Measurements from ENCODE around the gene PAX8. TPM values are rescaled to one million over a fixed set of nuclear protein-coding genes. Genes with fewer than 3 reads are reported as not detected.
"Not testable (repeated sequence)": the region's sequence is repeated elsewhere in the genome, so short reads cannot be mapped to it uniquely, and the experiment has no call there.

Gene PAX8
- total RNA-seq (under 1 TPM in 3 of 4 donors, not detected in 1; 0.41 to 0.71 (median 0.55) TPM), polyA plus RNA-seq (10 to 100 TPM in 1 of 3 donors, 1 to 10 TPM in 2; 1.1 to 10.8 (median 2.5) TPM)

GRCh38 chr2:113278742-113279139 lies at the start of gene PAX8:
Gene PAX8 (minus strand): TSS chr2:113278921. CDS start chr2:113278394, 527 bp downstream.
- Histone ChIP-seq H3K36me3 (no peaks in the 10 kb centered on the region), H3K27me3 (peaks cover 23 to 51% (median 49%) of the 10 kb centered on the region in 3 donors), H3K27ac (no peak within 1 kb of the TSS), H3K9me3 (no peaks in the 10 kb centered on the region), H3K4me3 (no peak within 1 kb of the TSS), H3K4me1 (peaks cover 0 to 35% (median 30%) of the 10 kb centered on the region in 4 donors)
- no peak for DNase-seq
- TF ChIP-seq POLR2AphosphoS5 (IDR thresholded peaks at IDR 0.05) (no peak), EP300 (IDR thresholded peaks at IDR 0.05) (no peak), POLR2A (IDR thresholded peaks at IDR 0.05) (no peak), CTCF (IDR thresholded peaks at IDR 0.05) (no peak)
- intact Hi-C loops (cut with DNase I): no loop called here
- WGBS, 2 donors: 81 to 91% methylated on average over 18 of the region's 18 CpGs

GRCh38 chr2:113328043-113328442 lies 49.3 kb upstream of the PAX8 start:
- no peak for DNase-seq
- Histone ChIP-seq H3K27ac (peak overlapping the region in 1 of 4 donors; percentile 68), H3K27me3 (no peaks in the 10 kb centered on the region), H3K4me3 (no peak overlapping the region), H3K4me1 (peaks cover 0 to 23% (median 15%) of the 10 kb centered on the region in 4 donors), H3K36me3 (no peaks in the 10 kb centered on the region), H3K9me3 (no peaks in the 10 kb centered on the region)
- 20 to 72% methylated on average over 3 of the region's 3 CpGs for WGBS, 2 donors
- intact Hi-C loops (cut with DNase I): loop anchor here (10.0 kb wide), 1 partner anchor 73 kb away; no protein-coding TSS in a partner anchor
- TF ChIP-seq EP300 (IDR thresholded peaks at IDR 0.05): no peak
- TF ChIP-seq POLR2A (IDR thresholded peaks at IDR 0.05): no peak
- no peak for TF ChIP-seq POLR2AphosphoS5 (IDR thresholded peaks at IDR 0.05)
- no peak for TF ChIP-seq CTCF (IDR thresholded peaks at IDR 0.05)

DNA sequence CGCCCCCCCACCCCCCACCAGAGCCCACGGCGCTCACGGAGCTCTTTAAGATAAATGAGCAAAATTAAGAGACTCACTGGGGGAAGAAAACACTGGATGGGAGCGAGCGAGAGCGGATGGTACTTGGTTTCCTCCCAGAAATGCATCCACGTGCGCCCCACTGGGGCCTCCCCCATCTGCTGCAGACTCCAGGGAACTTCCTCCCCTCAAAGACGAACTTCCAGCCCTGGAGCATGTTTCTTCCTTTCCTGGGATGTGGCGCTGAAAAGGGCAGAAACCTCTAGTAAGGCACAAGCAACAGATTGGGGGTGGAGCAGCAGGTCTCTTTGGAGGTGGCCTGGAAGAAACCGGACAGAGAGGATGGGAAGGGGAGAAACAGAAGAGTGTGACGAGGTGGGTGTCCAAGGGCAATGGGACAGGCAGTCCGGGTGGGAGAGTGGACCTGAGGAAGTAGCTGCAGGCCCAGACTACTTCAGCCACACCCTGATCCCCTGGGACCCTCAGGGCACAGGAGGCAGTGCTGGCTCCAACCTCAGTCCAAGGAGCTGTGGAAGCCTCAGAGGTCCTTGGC lies 46.5 kb upstream of the PAX8 start:
- not testable (repeated sequence) for DNase-seq
- peak overlapping the region in 3 of 4 donors; percentile 24 to 78 (median 28) for H3K27ac ChIP-seq

DNA sequence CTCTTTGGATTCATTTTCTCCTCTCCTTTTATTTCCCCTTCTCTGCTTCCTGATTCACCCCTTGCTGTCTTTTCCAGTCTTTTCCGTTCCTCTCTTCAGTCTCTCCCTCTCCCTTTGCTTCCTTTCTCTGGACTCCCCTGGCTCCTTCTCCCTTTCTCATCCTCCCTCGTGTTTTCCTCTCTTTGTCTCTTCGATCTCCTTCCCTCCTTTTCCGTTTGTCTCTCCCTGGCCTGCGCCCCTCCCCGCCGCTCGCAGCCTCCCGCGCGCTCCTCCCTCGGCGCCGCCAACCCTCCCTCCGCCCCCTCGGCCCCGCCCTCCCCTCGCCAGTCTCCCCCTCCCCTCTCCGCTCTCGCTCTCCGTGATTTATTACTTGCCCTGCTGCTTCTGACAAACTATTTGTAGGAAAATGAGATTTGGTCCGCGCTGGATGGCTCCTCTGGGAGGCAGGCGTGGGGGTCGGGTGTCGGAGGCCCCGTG lies 46.0 kb upstream of the PAX8 start:
- intact Hi-C loops (cut with DNase I): loop anchor here (10.0 kb wide), 1 partner anchor 70 kb away; no protein-coding TSS in a partner anchor
- Histone ChIP-seq H3K9me3 (no peaks in the 10 kb centered on the region), H3K36me3 (no peaks in the 10 kb centered on the region), H3K4me3 (peak overlapping the region; percentile 10 to 46 (median 40)), H3K4me1 (peaks cover 0 to 23% (median 15%) of the 10 kb centered on the region in 4 donors), H3K27me3 (no peaks in the 10 kb centered on the region), H3K27ac (peak overlapping the region in 3 of 4 donors; percentile 24 to 78 (median 28))
- no peak for DNase-seq
- TF ChIP-seq EP300 (IDR thresholded peaks at IDR 0.05) (no peak), CTCF (IDR thresholded peaks at IDR 0.05) (no peak), POLR2A (IDR thresholded peaks at IDR 0.05) (no peak), POLR2AphosphoS5 (IDR thresholded peaks at IDR 0.05) (no peak)
- WGBS, 2 donors: 0 to 1% methylated on average over 27 of the region's 27 CpGs

More for the DNA sequence above, 46.5 kb upstream of the PAX8 start:
- peaks cover 0 to 23% (median 15%) of the 10 kb centered on the region in 4 donors for H3K4me1 ChIP-seq
- H3K4me3 ChIP-seq: peak overlapping the region; percentile 10 to 46 (median 40)
- H3K9me3 ChIP-seq, H3K27me3 ChIP-seq, H3K36me3 ChIP-seq: not testable (repeated sequence)
- 3 to 14% methylated on average over 14 of the region's 14 CpGs for WGBS, 2 donors
- intact Hi-C loops (cut with DNase I): loop anchor here (10.0 kb wide), 1 partner anchor 70 kb away; no protein-coding TSS in a partner anchor

- H3K36me3 ChIP-seq, DNase-seq, H3K27me3 ChIP-seq, H3K27ac ChIP-seq, H3K9me3 ChIP-seq, H3K4me3 ChIP-seq: not testable (repeated sequence)
- intact Hi-C loops (cut with DNase I): loop anchor here (10.0 kb wide), 1 partner anchor 68 kb away; no protein-coding TSS in a partner anchor
- WGBS, 2 donors: 84% methylated on average over 5 of the region's 5 CpGs
- peaks cover 0 to 16% (median 12%) of the 10 kb centered on the region in 4 donors for H3K4me1 ChIP-seq
Observed at GRCh38 chr2:113323129-113323528, 44.4 kb upstream of the PAX8 start.

DNA sequence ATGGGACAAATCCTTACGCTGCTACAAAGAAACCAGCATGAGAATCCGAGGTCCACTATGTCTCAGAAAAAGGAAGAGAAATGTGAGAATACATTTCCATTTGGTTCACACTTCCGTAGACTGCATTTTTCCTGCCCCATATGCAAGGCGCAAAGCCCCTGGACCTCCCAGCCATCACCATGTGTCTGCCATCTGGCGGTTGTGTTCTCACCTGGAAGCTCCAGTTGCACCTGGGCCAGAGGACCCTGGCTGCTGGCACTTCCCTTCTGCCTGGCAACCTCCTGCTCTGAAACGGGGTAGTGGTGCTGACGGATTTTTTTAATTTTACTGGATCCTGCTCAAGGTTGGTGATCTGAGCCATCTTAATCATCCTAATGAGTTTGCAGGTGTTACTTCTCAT lies 41.4 kb upstream of the PAX8 start:
- H3K4me1 ChIP-seq: peaks cover 0 to 12% (median 10%) of the 10 kb centered on the region in 4 donors
- not testable (repeated sequence) for H3K27me3 ChIP-seq, H3K9me3 ChIP-seq, H3K4me3 ChIP-seq, DNase-seq, H3K36me3 ChIP-seq, H3K27ac ChIP-seq
- WGBS, 2 donors: 85 to 91% methylated on average over 7 of the region's 7 CpGs
- intact Hi-C loops (cut with DNase I): loop anchor here (10.0 kb wide), 1 partner anchor 65 kb away; no protein-coding TSS in a partner anchor

GRCh38 chr2:113318941-113319340 lies 40.2 kb upstream of the PAX8 start:
- H3K4me1 ChIP-seq; intact Hi-C loops (cut with DNase I); H3K9me3 ChIP-seq; H3K27me3 ChIP-seq; H3K27ac ChIP-seq; H3K4me3 ChIP-seq; DNase-seq; H3K36me3 ChIP-seq: not testable (repeated sequence)
- WGBS, 2 donors: 21 to 63% methylated on average over 3 of the region's 3 CpGs
